Esophagus muscularis mucosa (tissue), 4 donors: Measurements from ENCODE around the gene CRYBG1.

Experiments used
- EP300 ChIP-seq: sonication (generic); formaldehyde crosslinking; IDR thresholded peaks from one replicate; pipeline ENCODE4 v1.6.1; 2017; ENCODE audit warnings: antibody characterized with exemption
- POLR2AphosphoS5 ChIP-seq, 2 donors: sonication (generic); formaldehyde crosslinking; IDR thresholded peaks; one replicate each; pipeline ENCODE4 v1.6.1; 2017; ENCODE audit warnings: antibody characterized with exemption in 2 of 2
- TF ChIP-seq, protein P1 (sequence below), 3 experiments: fragments of 200-600 bp in 2 of 3; fragments of 450-650 bp in 1 of 3; sonication (generic) in 2 of 3; IDR thresholded peaks; one replicate each; pipeline ENCODE4 v1.5.1; 2017 to 2019; ENCODE audit warnings: antibody characterized with exemption in 3 of 3, mild to moderate bottlenecking in 2 of 3, moderate library complexity in 1 of 3

DNA sequence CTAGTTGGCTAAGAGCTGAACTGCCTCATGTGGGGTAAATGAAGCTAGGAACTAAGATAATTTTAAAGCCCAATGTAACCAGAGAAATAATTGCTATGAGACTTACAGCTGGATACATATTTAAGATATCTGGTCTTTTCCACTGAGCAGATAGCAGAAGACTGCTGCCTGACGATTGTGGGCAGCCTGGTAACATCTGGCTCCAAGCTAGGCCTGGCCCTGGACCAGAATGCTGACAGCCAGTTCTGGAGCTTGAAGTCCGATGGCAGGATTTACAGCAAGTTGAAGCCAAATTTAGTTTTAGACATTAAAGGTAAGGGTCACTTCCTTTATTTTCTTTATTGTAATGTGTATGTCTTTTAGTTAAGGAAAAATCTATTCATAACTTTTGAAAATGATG, 203.1 kb downstream of the CRYBG1 start:
- TF ChIP-seq, protein P1, sequence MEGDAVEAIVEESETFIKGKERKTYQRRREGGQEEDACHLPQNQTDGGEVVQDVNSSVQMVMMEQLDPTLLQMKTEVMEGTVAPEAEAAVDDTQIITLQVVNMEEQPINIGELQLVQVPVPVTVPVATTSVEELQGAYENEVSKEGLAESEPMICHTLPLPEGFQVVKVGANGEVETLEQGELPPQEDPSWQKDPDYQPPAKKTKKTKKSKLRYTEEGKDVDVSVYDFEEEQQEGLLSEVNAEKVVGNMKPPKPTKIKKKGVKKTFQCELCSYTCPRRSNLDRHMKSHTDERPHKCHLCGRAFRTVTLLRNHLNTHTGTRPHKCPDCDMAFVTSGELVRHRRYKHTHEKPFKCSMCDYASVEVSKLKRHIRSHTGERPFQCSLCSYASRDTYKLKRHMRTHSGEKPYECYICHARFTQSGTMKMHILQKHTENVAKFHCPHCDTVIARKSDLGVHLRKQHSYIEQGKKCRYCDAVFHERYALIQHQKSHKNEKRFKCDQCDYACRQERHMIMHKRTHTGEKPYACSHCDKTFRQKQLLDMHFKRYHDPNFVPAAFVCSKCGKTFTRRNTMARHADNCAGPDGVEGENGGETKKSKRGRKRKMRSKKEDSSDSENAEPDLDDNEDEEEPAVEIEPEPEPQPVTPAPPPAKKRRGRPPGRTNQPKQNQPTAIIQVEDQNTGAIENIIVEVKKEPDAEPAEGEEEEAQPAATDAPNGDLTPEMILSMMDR (IDR thresholded peaks at IDR 0.05), result no peak
- TF ChIP-seq EP300 (no peak), POLR2AphosphoS5 (IDR thresholded peaks at IDR 0.05) (no peak)
